SK-N-SH (cell line): ENCODE measurements around the gene HOXB5. TPM values are rescaled to one million over a fixed set of nuclear protein-coding genes. Genes with fewer than 3 reads are reported as not detected.

Experiments
- CTCF ChIA-PET: fragments of 300-600, 350-600 bp; formaldehyde crosslinking; extraction: SDS; loops from one replicate; lab custom pipeline; 2021; lab: Yijun Ruan, JAX
- POLR2A ChIA-PET: fragments of 350-600 bp; sonication (Branson Sonifier 250); formaldehyde crosslinking; extraction: SDS; loops from one replicate; lab custom pipeline; 2020; ENCODE audit warnings: antibody characterized with exemption, inconsistent platforms; lab: Yijun Ruan, JAX
- DNase-seq: peaks from one replicate; pipeline ENCODE4 v3.0.0; 2012
- H2AFZ ChIP-seq: fragments of 200-600 bp; sonication (generic); 2 replicates; pipeline ENCODE4 v1.8.1; 2016; ENCODE audit warnings: antibody characterized with exemption, mild to moderate bottlenecking, low read depth
- H3F3A ChIP-seq: fragments of 200-600 bp; sonication (generic); replicated peaks from 2 replicates; pipeline ENCODE3; 2016; ENCODE audit warnings: antibody characterized with exemption, mild to moderate bottlenecking; ENCODE audit not compliant: insufficient read depth
- H3K27ac ChIP-seq, 2 experiments: fragments of 200-500 bp in 1 of 2; fragments of 200-600 bp in 1 of 2; sonication (Bioruptor generic) in 1 of 2; sonication (generic), shearing (Covaris generic) in 1 of 2; 2 replicates each; pipeline versions ENCODE4 v1.5.1 to v1.6.1; 2014 to 2016; ENCODE audit warnings: low read depth in 2 of 2, inconsistent platforms in 1 of 2, low read length in 1 of 2, mild to moderate bottlenecking in 1 of 2, mixed read lengths in 1 of 2
- H3K27me3 ChIP-seq: fragments of 200-600 bp; sonication (generic), shearing (Covaris generic); 2 replicates; pipeline ENCODE4 v1.6.1; 2016; ENCODE audit warnings: mixed run types; ENCODE audit not compliant: insufficient read depth
- H3K36me3 ChIP-seq, 2 experiments: fragments of 200-500 bp in 1 of 2; fragments of 200-600 bp in 1 of 2; sonication (Bioruptor generic) in 1 of 2; sonication (generic) in 1 of 2; replicated peaks in 1 of 2; 2 replicates each; pipeline versions ENCODE3 to v1.5.1; 2014 to 2016; ENCODE audit warnings: low read length in 1 of 2, mild to moderate bottlenecking in 1 of 2; ENCODE audit not compliant: insufficient read depth in 2 of 2, control insufficient read depth in 1 of 2
- H3K4me1 ChIP-seq, 2 experiments: fragments of 200-500 bp in 1 of 2; fragments of 200-600 bp in 1 of 2; sonication (Bioruptor generic) in 1 of 2; sonication (generic), shearing (Covaris generic) in 1 of 2; 2 replicates each; pipeline versions ENCODE4 v1.5.1 to v1.6.1; 2014 to 2016; ENCODE audit warnings: low read depth in 1 of 2, low read length in 1 of 2, mixed run types in 1 of 2; ENCODE audit not compliant: insufficient read depth in 2 of 2, control insufficient read depth in 1 of 2
- H3K4me2 ChIP-seq: fragments of 200-600 bp; sonication (generic), shearing (Covaris generic); 2 replicates; pipeline ENCODE4 v1.6.1; 2017; ENCODE audit warnings: mixed run types
- H3K4me3 ChIP-seq, 2 experiments: fragments of 200-500 bp in 1 of 2; fragments of 200-600 bp in 1 of 2; sonication (Bioruptor generic) in 1 of 2; sonication (generic), shearing (Covaris generic) in 1 of 2; 2 replicates each; pipeline versions ENCODE4 v1.5.1 to v1.8.1; 2014 to 2016; ENCODE audit warnings: low read depth in 2 of 2, inconsistent platforms in 1 of 2, low read length in 1 of 2, mild to moderate bottlenecking in 1 of 2, mixed read lengths in 1 of 2, moderate library complexity in 1 of 2
- H3K79me2 ChIP-seq: fragments of 200-600 bp; sonication (generic); 2 replicates; pipeline ENCODE4 v1.8.1; 2017; ENCODE audit warnings: mild to moderate bottlenecking; ENCODE audit not compliant: insufficient read depth
- H3K9ac ChIP-seq: fragments of 200-600 bp; sonication (generic); 2 replicates; pipeline ENCODE4 v1.6.1; 2017; ENCODE audit warnings: mixed run types
- H3K9me2 ChIP-seq: fragments of 200-600 bp; sonication (generic); 2 replicates; pipeline ENCODE4 v1.6.1; 2017; ENCODE audit warnings: mixed run types
- H3K9me3 ChIP-seq: fragments of 200-600 bp; sonication (generic); 2 replicates; pipeline ENCODE4 v1.6.1; 2017; ENCODE audit warnings: mixed run types, mild to moderate bottlenecking, moderate library complexity
- H4K20me1 ChIP-seq: fragments of 200-600 bp; sonication (generic); 2 replicates; pipeline ENCODE4 v1.6.1; 2017; ENCODE audit warnings: mild to moderate bottlenecking, mixed run types; ENCODE audit not compliant: insufficient read depth
- CTCF ChIP-seq: fragments of 200-600 bp; sonication (generic); IDR thresholded peaks from 2 replicates; pipeline ENCODE4 v1.6.1; 2017; ENCODE audit warnings: antibody characterized with exemption, mild to moderate bottlenecking, moderate library complexity
- EP300 ChIP-seq, 2 experiments: IDR thresholded peaks; 2 replicates each; pipeline versions ENCODE4 v1.4.0 to v1.6.1; 2012; ENCODE audit warnings: borderline replicate concordance in 1 of 2, low read depth in 1 of 2, low read length in 1 of 2
- FOSL2 ChIP-seq: IDR thresholded peaks from 2 replicates; pipeline ENCODE4 v1.4.0; 2012; ENCODE audit warnings: low read depth, mild to moderate bottlenecking, moderate library complexity, borderline replicate concordance
- MEF2A ChIP-seq: IDR thresholded peaks from 2 replicates; pipeline ENCODE4 v1.4.0; 2012; ENCODE audit warnings: low read depth, borderline replicate concordance
- NRF1 ChIP-seq: IDR thresholded peaks from 2 replicates; pipeline ENCODE4 v1.6.1; 2012; ENCODE audit warnings: low read depth, mild to moderate bottlenecking, low read length
- POLR2AphosphoS5 ChIP-seq: IDR thresholded peaks from 2 replicates; pipeline ENCODE4 v1.6.1; 2012; ENCODE audit warnings: low read depth, low read length
- RCOR1 ChIP-seq: fragments of 150-350 bp; IDR thresholded peaks from 2 replicates; pipeline ENCODE4 v1.6.1; 2017; ENCODE audit warnings: antibody characterized with exemption, low read length
- REST ChIP-seq: IDR thresholded peaks from 2 replicates; pipeline ENCODE4 v1.6.1; 2012; ENCODE audit warnings: mild to moderate bottlenecking, low read depth, low read length, moderate library complexity
- SIN3A ChIP-seq: IDR thresholded peaks from 2 replicates; pipeline ENCODE4 v1.6.1; 2012; ENCODE audit warnings: low read depth, mild to moderate bottlenecking, low read length, moderate library complexity, borderline replicate concordance
- TCF12 ChIP-seq: IDR thresholded peaks from 2 replicates; pipeline ENCODE4 v1.4.0; 2012
- TEAD4 ChIP-seq: IDR thresholded peaks from 2 replicates; pipeline ENCODE4 v1.4.0; 2012; ENCODE audit warnings: mild to moderate bottlenecking, borderline replicate concordance; ENCODE audit not compliant: insufficient read depth
- USF1 ChIP-seq: IDR thresholded peaks from 2 replicates; pipeline ENCODE4 v1.4.0; 2012; ENCODE audit warnings: low read depth, borderline replicate concordance
- WGBS: methylation state at CpG from one replicate; pipeline ENCODE4 v1.1.6; 2017; ENCODE audit warnings: low lambda C conversion rate; 5-methylcytosine and 5-hydroxymethylcytosine counted together
- polyA plus RNA-seq, 3 experiments: library from polyadenylated mRNA; depleted of rRNA; stranded (reverse); fragments of >200 nt; gene quantifications; 2 replicates each; pipeline ENCODE4 v1.2.3, GENCODE V29; 2012

HOXB5 gene
- polyA plus RNA-seq, 1 of the 3 experiments (the other 2 are of a cell fraction), result not detected

GRCh38 chr17:48599354-48599753 lies 5.8 kb upstream of the HOXB5 start:
- Histone ChIP-seq H4K20me1 (peaks cover 20% of the 10 kb centered on the region; the same call in 1 of the 2 replicates), H3K9ac (no peak overlapping the region), H3K27ac (no peak overlapping the region), H2AFZ (no peak overlapping the region), H3K4me1 (no peaks in the 10 kb centered on the region; a peak in 1 of 4 replicates), H3K4me2 (no peak overlapping the region), H3F3A (peaks cover 1% of the 10 kb centered on the region), H3K27me3 (peaks cover 100% of the 10 kb centered on the region), H3K9me2 (no peaks in the 10 kb centered on the region), H3K79me2 (no peaks in the 10 kb centered on the region), H3K9me3 (no peaks in the 10 kb centered on the region), H3K36me3 (no peaks in the 10 kb centered on the region), H3K4me3 (no peak overlapping the region)
- no peak for DNase-seq
- ChIA-PET CTCF (interaction anchor here (0.7 to 1.4 kb wide), 3 partner anchors 13 to 72 kb away, joined by 3 read pairs; no protein-coding TSS in a partner anchor), POLR2A (no interaction called here)
- WGBS, result 13% methylated on average over 5 of the region's 5 CpGs
- TF ChIP-seq MEF2A (no peak), USF1 (no peak), FOSL2 (no peak), TCF12 (no peak), SIN3A (no peak), NRF1 (no peak), REST (no peak), TEAD4 (no peak), CTCF (no peak), EP300 (IDR thresholded peaks at IDR 0.05; ENCODE audit: borderline replicate concordance in 1 of 2, low read depth in 1 of 2, low read length in 1 of 2) (no peak), POLR2AphosphoS5 (no peak), RCOR1 (no peak)
- TF ChIP-seq, all 33 proteins: peak for 0
